HEK293T (cell line): Measurements from ENCODE around the gene NOBOX.

Source experiments
- CTCF ChIA-PET: fragments of 350-600 bp; formaldehyde crosslinking; extraction: SDS; loops from one replicate; lab custom pipeline; 2021; ENCODE audit warnings: antibody characterized with exemption, inconsistent platforms; lab: Yijun Ruan, JAX
- POLR2A ChIA-PET: fragments of 350-600 bp; formaldehyde crosslinking; extraction: SDS; loops from one replicate; lab custom pipeline; 2020; ENCODE audit warnings: antibody characterized with exemption, inconsistent platforms; lab: Yijun Ruan, JAX
- DNase-seq: peaks from one replicate; pipeline ENCODE4 v3.0.0; 2012; ENCODE audit warnings: mixed read lengths; ENCODE audit errors: extremely low spot score
- ARNT ChIP-seq: fragments of 450-650 bp; IDR thresholded peaks from 2 replicates; pipeline ENCODE4 v1.6.1; 2017; ENCODE audit warnings: mild to moderate bottlenecking
- BHLHE40 ChIP-seq: fragments of 450-650 bp; IDR thresholded peaks from 2 replicates; pipeline ENCODE4 v1.6.1; 2016; ENCODE audit warnings: mild to moderate bottlenecking, moderate library complexity, borderline replicate concordance
- CTBP1 ChIP-seq: fragments of 450-650 bp; IDR thresholded peaks from 2 replicates; pipeline ENCODE4 v1.6.1; 2016; ENCODE audit warnings: borderline replicate concordance
- ELF4 ChIP-seq: fragments of 450-650 bp; IDR thresholded peaks from 2 replicates; pipeline ENCODE4 v1.6.1; 2017; ENCODE audit warnings: antibody characterized with exemption
- FOXA1 ChIP-seq: fragments of 450-650 bp; IDR thresholded peaks from 2 replicates; pipeline ENCODE4 v1.6.1; 2016; ENCODE audit warnings: mild to moderate bottlenecking
- FOXK2 ChIP-seq: fragments of 450-650 bp; IDR thresholded peaks from 2 replicates; pipeline ENCODE4 v1.6.1; 2016; ENCODE audit warnings: mild to moderate bottlenecking
- FOXM1 ChIP-seq: fragments of 450-650 bp; IDR thresholded peaks from 2 replicates; pipeline ENCODE4 v1.6.1; 2017; ENCODE audit warnings: mild to moderate bottlenecking, borderline replicate concordance
- HDGF ChIP-seq: fragments of 450-650 bp; IDR thresholded peaks from 2 replicates; pipeline ENCODE4 v1.6.1; 2017; ENCODE audit warnings: antibody characterized with exemption, borderline replicate concordance
- L3MBTL2 ChIP-seq: fragments of 450-650 bp; conservative IDR thresholded peaks from 2 replicates; pipeline ENCODE4 v1.6.1; 2016; ENCODE audit warnings: mild to moderate bottlenecking
- LEF1 ChIP-seq: fragments of 450-650 bp; IDR thresholded peaks from 2 replicates; pipeline ENCODE4 v1.6.1; 2017; ENCODE audit warnings: mild to moderate bottlenecking, borderline replicate concordance
- NFRKB ChIP-seq: fragments of 450-650 bp; IDR thresholded peaks from 2 replicates; pipeline ENCODE4 v1.6.1; 2016; ENCODE audit warnings: mild to moderate bottlenecking, moderate library complexity
- PKNOX1 ChIP-seq: fragments of 450-650 bp; IDR thresholded peaks from 2 replicates; pipeline ENCODE4 v1.6.1; 2016
- SP1 ChIP-seq: fragments of 450-650 bp; IDR thresholded peaks from 2 replicates; pipeline ENCODE4 v1.6.1; 2017
- SUZ12 ChIP-seq: fragments of 450-650 bp; IDR thresholded peaks from 2 replicates; pipeline ENCODE4 v1.6.1; 2016; ENCODE audit warnings: mild to moderate bottlenecking
- TARDBP ChIP-seq: fragments of 450-650 bp; IDR thresholded peaks from 2 replicates; pipeline ENCODE4 v1.6.1; 2016
- ZNF384 ChIP-seq: fragments of 450-650 bp; IDR thresholded peaks from 2 replicates; pipeline ENCODE4 v1.6.1; 2016

The NOBOX gene

GRCh38 chr7:144403649-144404061 lies at the start of gene NOBOX:
Gene NOBOX, minus strand, starts transcription at chr7:144403693.
- TF ChIP-seq ARNT (no peak), NFRKB (no peak), FOXK2 (no peak), FOXA1 (no peak)
- CTCF ChIA-PET = no interaction called here
- POLR2A ChIA-PET = no interaction called here
- DNase-seq = no peak

- ChIA-PET CTCF (no interaction called here), POLR2A (no interaction called here)
- DNase-seq = no peak
- no peak for TF ChIP-seq FOXA1
- no peak for TF ChIP-seq NFRKB
- no peak for TF ChIP-seq SP1
- no peak for TF ChIP-seq FOXK2
Measured at GRCh38 chr7:144452064-144452463, 48.6 kb upstream of the NOBOX start.

GRCh38 chr7:144445590-144445989 lies 42.1 kb upstream of the NOBOX start:
- DNase-seq = no peak
- no peak for TF ChIP-seq BHLHE40
- no peak for TF ChIP-seq ARNT
- TF ChIP-seq FOXK2 = no peak
- no peak for TF ChIP-seq SUZ12
- no peak for TF ChIP-seq LEF1
- TF ChIP-seq ZNF384 = no peak
- no peak for TF ChIP-seq SP1
- POLR2A ChIA-PET = no interaction called here
- CTCF ChIA-PET = interaction anchor here (0.6 kb wide), 1 partner anchor 425 kb away, joined by 6 read pairs; no protein-coding TSS in a partner anchor

- CTCF ChIA-PET = interaction anchor here (0.5 kb wide), 1 partner anchor 265 kb away, joined by 3 read pairs; no protein-coding TSS in a partner anchor
- no peak for DNase-seq
- TF ChIP-seq ZNF384 (no peak), NFRKB (no peak), LEF1 (no peak), SP1 (no peak), L3MBTL2 (no peak), FOXM1 (no peak), HDGF (no peak)
- POLR2A ChIA-PET = no interaction called here
Measured at GRCh38 chr7:144439717-144440205, 36.3 kb upstream of the NOBOX start.

- POLR2A ChIA-PET = no interaction called here
- TF ChIP-seq SP1 = no peak
- TF ChIP-seq ZNF384 = no peak
- TF ChIP-seq CTBP1 = no peak
- no peak for TF ChIP-seq L3MBTL2
- no peak for TF ChIP-seq ELF4
- TF ChIP-seq TARDBP = no peak
- no peak for TF ChIP-seq NFRKB
- no peak for TF ChIP-seq LEF1
- TF ChIP-seq PKNOX1 = no peak
- TF ChIP-seq ARNT = no peak
- TF ChIP-seq FOXM1 = no peak
- TF ChIP-seq BHLHE40 = no peak
- no peak for TF ChIP-seq FOXA1
- TF ChIP-seq FOXK2 = no peak
- no peak for TF ChIP-seq HDGF
- TF ChIP-seq SUZ12 = no peak
- DNase-seq = no peak
- CTCF ChIA-PET = interaction anchor here (0.6 kb wide), 1 partner anchor 321 kb away, joined by 3 read pairs; no protein-coding TSS in a partner anchor
Measured at GRCh38 chr7:144438759-144439158, 35.3 kb upstream of the NOBOX start.

GRCh38 chr7:144437370-144438191 lies 34.1 kb upstream of the NOBOX start:
- peak; percentile 34 for DNase-seq
- no peak for TF ChIP-seq HDGF
- no peak for TF ChIP-seq ELF4
- TF ChIP-seq FOXA1 = no peak
- TF ChIP-seq FOXM1 = no peak
- TF ChIP-seq TARDBP = no peak
- no peak for TF ChIP-seq CTBP1
- TF ChIP-seq PKNOX1 = no peak
- CTCF ChIA-PET = interaction anchor here (0.5 to 1.7 kb wide), 4 partner anchors 44 to 425 kb away, joined by 3 to 4 read pairs (median 3); no protein-coding TSS in a partner anchor
- POLR2A ChIA-PET = no interaction called here

- no peak for DNase-seq
- no peak for TF ChIP-seq PKNOX1
- ChIA-PET CTCF (interaction anchor here (1.7 kb wide), 1 partner anchor 309 kb away, joined by 3 read pairs; no protein-coding TSS in a partner anchor), POLR2A (no interaction called here)
Measured at GRCh38 chr7:144436500-144436899, 33.0 kb upstream of the NOBOX start.
